Caco-2 (cell line): Measurements from ENCODE around the gene GCG. TPM values are rescaled to one million over a fixed set of nuclear protein-coding genes. Genes with fewer than 3 reads are reported as not detected.
A peak's percentile ranks its signal among the peaks of the same experiment; 100 is the strongest.

Source experiments
- BruUV-seq: library from RNA; stranded (reverse); fragments of 400-500 nt; replicated peaks from 2 replicates; lab custom pipeline; 2021; lab: Mats Ljungman, UMichigan
- CTCF ChIA-PET: fragments of 300-600 bp; sonication (Branson Sonifier 250); formaldehyde crosslinking; loops from one replicate; lab custom pipeline; 2022; ENCODE audit warnings: antibody characterized with exemption; lab: Charles Lee
- POLR2A ChIA-PET: fragments of 300-600 bp; sonication (Branson Sonifier 250); formaldehyde crosslinking; loops from one replicate; lab custom pipeline; 2022; ENCODE audit warnings: antibody characterized with exemption; lab: Charles Lee
- DNase-seq, 2 experiments: peaks; one replicate each; pipeline versions ENCODE4 v3.0.0 to v3.0.0-alpha.2; 2020 to 2022
- H3K27me3 ChIP-seq: replicated peaks from 2 replicates; pipeline ENCODE4 v1.6.0; 2011; ENCODE audit warnings: low read length; ENCODE audit not compliant: control insufficient read depth, insufficient read depth
- H3K36me3 ChIP-seq: 2 replicates; pipeline ENCODE4 v1.5.1; 2011; ENCODE audit warnings: low read length; ENCODE audit not compliant: control insufficient read depth, insufficient read depth
- H3K4me1 ChIP-seq: fragments of 250-450 bp; sonication (Bioruptor Pico); 2 replicates; pipeline ENCODE4 v1.5.1; 2020; ENCODE audit warnings: mild to moderate bottlenecking
- H3K4me3 ChIP-seq: 2 replicates; pipeline ENCODE4 v1.5.1; 2011; ENCODE audit warnings: low read depth, mild to moderate bottlenecking, control low read depth, low read length
- H3K9me3 ChIP-seq: fragments of 250-450 bp; sonication (Bioruptor Pico); 2 replicates; pipeline ENCODE4 v1.5.1; 2020; ENCODE audit warnings: mild to moderate bottlenecking, moderate library complexity
- H3K27ac Mint-ChIP-seq: one replicate; pipeline ENCODE4 v1.8.0; 2022; ENCODE audit warnings: mixed read lengths; ENCODE audit not compliant: unreplicated experiment
- H3K27me3 Mint-ChIP-seq: one replicate; pipeline ENCODE4 v1.8.0; 2022; ENCODE audit warnings: mixed read lengths; ENCODE audit not compliant: insufficient read depth, unreplicated experiment
- H3K36me3 Mint-ChIP-seq: one replicate; pipeline ENCODE4 v1.8.0; 2022; ENCODE audit warnings: mild to moderate bottlenecking, mixed read lengths; ENCODE audit not compliant: insufficient read depth, unreplicated experiment
- H3K4me1 Mint-ChIP-seq: one replicate; pipeline ENCODE4 v1.8.0; 2022; ENCODE audit warnings: low read depth, mixed read lengths; ENCODE audit not compliant: unreplicated experiment
- H3K4me3 Mint-ChIP-seq: one replicate; pipeline ENCODE4 v1.8.0; 2022; ENCODE audit warnings: mild to moderate bottlenecking, moderate library complexity, mixed read lengths; ENCODE audit not compliant: unreplicated experiment
- H3K9me3 Mint-ChIP-seq: one replicate; pipeline ENCODE4 v1.8.0; 2022; ENCODE audit warnings: mixed read lengths; ENCODE audit not compliant: unreplicated experiment
- intact Hi-C: fragments of 100-400 bp; cut with micrococcal nuclease; formaldehyde crosslinking; loops from one replicate; pipeline ENCODE4 v1.10.0; 2022; ENCODE audit not compliant: unreplicated experiment
- total RNA-seq: library from RNA; stranded (reverse); gene quantifications from 2 replicates; pipeline ENCODE4 v1.2.3, GENCODE V29; 2022
- TF ChIP-seq, protein P1 (sequence below), 2 experiments: fragments of 200-600 bp in 1 of 2; IDR thresholded peaks; 1 replicate in 1 of 2; 2 replicates in 1 of 2; pipeline versions ENCODE4 v1.5.1 to v1.8.0; 2011 to 2022; ENCODE audit warnings: antibody characterized with exemption in 1 of 2, control low read depth in 1 of 2, inconsistent platforms in 1 of 2, low read depth in 1 of 2, low read length in 1 of 2, mild to moderate bottlenecking in 1 of 2, moderate library complexity in 1 of 2; ENCODE audit not compliant: insufficient read depth in 1 of 2, severe bottlenecking in 1 of 2, unreplicated experiment in 1 of 2

The GCG gene
- total RNA-seq, 1 experiment from 2014 or later, result not detected

DNA sequence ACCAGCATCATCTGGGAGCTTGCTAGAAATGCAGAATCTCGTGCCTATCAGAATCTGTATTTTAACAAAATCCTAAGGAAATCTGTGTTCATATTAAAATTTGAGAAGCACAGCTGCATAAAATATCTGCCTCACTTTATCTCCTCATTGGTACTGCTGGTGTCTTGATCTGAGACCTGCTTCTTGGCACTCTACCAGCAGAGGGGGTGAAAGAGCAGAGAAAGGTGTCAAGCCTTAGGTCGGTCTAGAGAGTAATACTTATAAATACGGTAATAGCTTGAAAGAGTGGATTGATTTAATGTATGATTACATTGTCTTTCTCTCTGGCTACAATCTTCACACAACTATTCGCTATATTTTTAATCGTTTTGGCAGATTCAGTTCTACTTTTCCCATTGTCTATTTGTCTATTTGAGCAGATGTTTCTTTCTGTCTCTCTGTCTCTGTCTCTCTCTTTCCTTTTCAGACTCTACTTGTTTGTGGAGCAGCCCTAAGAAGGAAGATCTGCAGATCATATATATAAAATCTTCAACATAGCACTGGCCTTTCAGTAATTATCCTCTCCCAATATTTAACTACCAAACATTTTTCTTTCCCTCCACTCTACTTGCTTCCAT, 1.7 kb upstream of the GCG start:
- H3K4me3 Mint-ChIP-seq, result no peak overlapping the region
- DNase-seq, result peak; percentile 67 to 78
- ChIA-PET POLR2A (no interaction called here), CTCF (interaction anchor here (0.9 to 1.9 kb wide), 3 partner anchors 12 to 150 kb away, joined by 3 to 16 read pairs (median 3); no protein-coding TSS in a partner anchor)
- H3K9me3 Mint-ChIP-seq, result no peaks in the 10 kb centered on the region
- H3K4me1 Mint-ChIP-seq, result no peaks in the 10 kb centered on the region
- no peak overlapping the region for H3K27ac Mint-ChIP-seq
- Histone ChIP-seq H3K4me1 (no peaks in the 10 kb centered on the region), H3K9me3 (no peaks in the 10 kb centered on the region), H3K4me3 (no peak overlapping the region), H3K27me3 (no peaks in the 10 kb centered on the region), H3K36me3 (no peaks in the 10 kb centered on the region)
- BruUV-seq, result no TSS peak
- no peaks in the 10 kb centered on the region for H3K36me3 Mint-ChIP-seq
- TF ChIP-seq, protein P1, sequence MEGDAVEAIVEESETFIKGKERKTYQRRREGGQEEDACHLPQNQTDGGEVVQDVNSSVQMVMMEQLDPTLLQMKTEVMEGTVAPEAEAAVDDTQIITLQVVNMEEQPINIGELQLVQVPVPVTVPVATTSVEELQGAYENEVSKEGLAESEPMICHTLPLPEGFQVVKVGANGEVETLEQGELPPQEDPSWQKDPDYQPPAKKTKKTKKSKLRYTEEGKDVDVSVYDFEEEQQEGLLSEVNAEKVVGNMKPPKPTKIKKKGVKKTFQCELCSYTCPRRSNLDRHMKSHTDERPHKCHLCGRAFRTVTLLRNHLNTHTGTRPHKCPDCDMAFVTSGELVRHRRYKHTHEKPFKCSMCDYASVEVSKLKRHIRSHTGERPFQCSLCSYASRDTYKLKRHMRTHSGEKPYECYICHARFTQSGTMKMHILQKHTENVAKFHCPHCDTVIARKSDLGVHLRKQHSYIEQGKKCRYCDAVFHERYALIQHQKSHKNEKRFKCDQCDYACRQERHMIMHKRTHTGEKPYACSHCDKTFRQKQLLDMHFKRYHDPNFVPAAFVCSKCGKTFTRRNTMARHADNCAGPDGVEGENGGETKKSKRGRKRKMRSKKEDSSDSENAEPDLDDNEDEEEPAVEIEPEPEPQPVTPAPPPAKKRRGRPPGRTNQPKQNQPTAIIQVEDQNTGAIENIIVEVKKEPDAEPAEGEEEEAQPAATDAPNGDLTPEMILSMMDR (IDR thresholded peaks at IDR 0.05; ENCODE audit: insufficient read depth in 1 of 2, low read depth in 1 of 2, low read length in 1 of 2, severe bottlenecking in 1 of 2, unreplicated experiment in 1 of 2), result peak; percentile 75 to 93
- intact Hi-C loops, result loop anchor here (1.0 to 5.0 kb wide), 3 partner anchors 68 to 566 kb away; no protein-coding TSS in a partner anchor
- peaks cover 7% of the 10 kb centered on the region for H3K27me3 Mint-ChIP-seq

DNA sequence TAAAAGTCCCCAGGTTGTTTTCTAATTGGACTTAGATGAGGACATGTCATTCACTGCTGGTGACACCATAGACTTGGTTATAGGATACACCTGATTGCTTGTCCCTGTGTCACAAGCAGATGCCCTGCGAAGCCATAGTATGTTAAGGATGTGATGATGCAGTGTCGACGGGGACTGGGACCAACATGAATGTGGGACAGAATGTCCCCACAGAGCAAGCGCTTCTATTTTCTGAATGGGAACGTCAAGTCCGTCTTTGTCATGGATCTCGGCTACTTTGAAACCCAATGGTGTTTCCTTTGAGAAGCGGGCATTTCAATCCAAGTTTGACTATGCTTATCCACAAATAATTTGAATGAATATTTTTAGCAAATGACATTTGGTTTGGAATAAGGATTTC, 2.1 kb downstream of the GCG start:
- Histone ChIP-seq H3K9me3 (no peaks in the 10 kb centered on the region), H3K4me1 (no peaks in the 10 kb centered on the region), H3K27me3 (no peaks in the 10 kb centered on the region), H3K4me3 (no peak overlapping the region), H3K36me3 (no peaks in the 10 kb centered on the region)
- H3K4me1 Mint-ChIP-seq, result no peaks in the 10 kb centered on the region
- no peak for DNase-seq
- intact Hi-C loops, result loop anchor here (5.0 kb wide), 1 partner anchor 563 kb away; no protein-coding TSS in a partner anchor
- ChIA-PET POLR2A (no interaction called here), CTCF (no interaction called here)
- TF ChIP-seq, protein P1 (IDR thresholded peaks at IDR 0.05; ENCODE audit: insufficient read depth in 1 of 2, low read depth in 1 of 2, low read length in 1 of 2, severe bottlenecking in 1 of 2, unreplicated experiment in 1 of 2), result no peak
- H3K9me3 Mint-ChIP-seq, result no peaks in the 10 kb centered on the region
- no peak overlapping the region for H3K27ac Mint-ChIP-seq
- BruUV-seq, result no TSS peak
- H3K27me3 Mint-ChIP-seq, result peaks cover 22% of the 10 kb centered on the region
- H3K36me3 Mint-ChIP-seq, result no peaks in the 10 kb centered on the region
- H3K4me3 Mint-ChIP-seq, result no peak overlapping the region

GRCh38 chr2:162149466-162149865, 2.6 kb downstream of the GCG start:
- H3K9me3 Mint-ChIP-seq, result no peaks in the 10 kb centered on the region
- H3K9me3 ChIP-seq, result no peaks in the 10 kb centered on the region
- ChIA-PET POLR2A (no interaction called here), CTCF (no interaction called here)
- H3K4me3 ChIP-seq, result no peak overlapping the region
- intact Hi-C loops, result no loop called here
- no peak for DNase-seq
- no peaks in the 10 kb centered on the region for H3K36me3 Mint-ChIP-seq
- TF ChIP-seq, protein P1 (IDR thresholded peaks at IDR 0.05; ENCODE audit: insufficient read depth in 1 of 2, low read depth in 1 of 2, low read length in 1 of 2, severe bottlenecking in 1 of 2, unreplicated experiment in 1 of 2), result no peak
- H3K4me1 ChIP-seq, result no peaks in the 10 kb centered on the region
- no peak overlapping the region for H3K4me3 Mint-ChIP-seq
- H3K27me3 Mint-ChIP-seq, result peaks cover 22% of the 10 kb centered on the region
- H3K36me3 ChIP-seq, result no peaks in the 10 kb centered on the region
- BruUV-seq, result no TSS peak
- H3K27me3 ChIP-seq, result no peaks in the 10 kb centered on the region
- no peak overlapping the region for H3K27ac Mint-ChIP-seq
- H3K4me1 Mint-ChIP-seq, result no peaks in the 10 kb centered on the region
